Stimulated activated CD8-positive, alpha-beta memory T cell treated with anti-CD3 and anti-CD28 coated beads, Interleukin-7, amount 100 ng/mL, for 48 hours (primary cell): ENCODE results near the gene NAPEPLD.
"Not testable (repeated sequence)": the region's sequence is repeated elsewhere in the genome, so short reads cannot be mapped to it uniquely, and the experiment has no call there.

Experiments used
- DNase-seq, 2 donors: peaks; one replicate each; pipeline ENCODE4 v3.0.0-alpha.2; 2020; ENCODE audit warnings: low read depth in 1 of 2; ENCODE audit errors: extremely low read depth in 1 of 2

The NAPEPLD gene

GRCh38 chr7:103073989-103074518 lies 74.8 kb downstream of the NAPEPLD start:
- no peak for DNase-seq

GRCh38 chr7:103071000-103071399 lies 77.9 kb downstream of the NAPEPLD start:
- DNase-seq, result no peak

GRCh38 chr7:103068414-103069403 lies 80.2 kb downstream of the NAPEPLD start:
- DNase-seq, result no peak

- DNase-seq, result peak; percentile 14 to 31
Observed at GRCh38 chr7:103065667-103066066, 83.2 kb downstream of the NAPEPLD start.

GRCh38 chr7:103063895-103064294 lies 85.0 kb downstream of the NAPEPLD start:
- DNase-seq, result no peak

GRCh38 chr7:103059471-103059870 lies 89.4 kb downstream of the NAPEPLD start:
- DNase-seq, result no peak

- no peak for DNase-seq
Observed at GRCh38 chr7:103058122-103058521, 90.8 kb downstream of the NAPEPLD start.

- DNase-seq, result not testable (repeated sequence)
Observed at GRCh38 chr7:103056006-103056405, 92.9 kb downstream of the NAPEPLD start.

- DNase-seq, result no peak
Observed at GRCh38 chr7:103051519-103051918, 97.4 kb downstream of the NAPEPLD start.
